ENCODE data around the gene ZMYND11.

The ZMYND11 gene

GRCh38 chr10:135132-135600, at the start of gene ZMYND11:
ZMYND11 (plus strand) TSS chr10:135455; CDS start chr10:180013, 44,558 bp downstream.
- peak; percentile 78 for DNase-seq

- no peak for DNase-seq
Observed at GRCh38 chr10:86031-86430, 49.2 kb upstream of the ZMYND11 start.

- DNase-seq = no peak
Observed at GRCh38 chr10:87177-88080, 47.8 kb upstream of the ZMYND11 start.

- DNase-seq = no peak
Observed at GRCh38 chr10:88253-88652, 47.0 kb upstream of the ZMYND11 start.

- no peak for DNase-seq
Observed at GRCh38 chr10:89248-89647, 46.0 kb upstream of the ZMYND11 start.

GRCh38 chr10:90161-90560, 45.1 kb upstream of the ZMYND11 start:
- no peak for DNase-seq

GRCh38 chr10:91313-91712, 43.9 kb upstream of the ZMYND11 start:
- no peak for DNase-seq

GRCh38 chr10:92153-92552, 43.1 kb upstream of the ZMYND11 start:
- no peak for DNase-seq

- DNase-seq = no peak
Observed at GRCh38 chr10:92846-93245, 42.4 kb upstream of the ZMYND11 start.

- DNase-seq = no peak
Observed at GRCh38 chr10:94613-95012, 40.6 kb upstream of the ZMYND11 start.

GRCh38 chr10:95356-96115, 39.7 kb upstream of the ZMYND11 start:
- DNase-seq = no peak

- DNase-seq = no peak
Observed at GRCh38 chr10:96466-96865, 38.8 kb upstream of the ZMYND11 start.

- no peak for DNase-seq
Observed at GRCh38 chr10:104416-104815, 30.8 kb upstream of the ZMYND11 start.

GRCh38 chr10:104862-105565, 30.2 kb upstream of the ZMYND11 start:
- no peak for DNase-seq

GRCh38 chr10:105806-106205, 29.4 kb upstream of the ZMYND11 start:
- DNase-seq = no peak

GRCh38 chr10:106740-107139, 28.5 kb upstream of the ZMYND11 start:
- no peak for DNase-seq

- DNase-seq = no peak
Observed at GRCh38 chr10:112246-112645, 23.0 kb upstream of the ZMYND11 start.

- DNase-seq = no peak
Observed at GRCh38 chr10:124874-125273, 10.4 kb upstream of the ZMYND11 start.

GRCh38 chr10:127612-128432, 7.4 kb upstream of the ZMYND11 start:
- peak; percentile 42 for DNase-seq

- DNase-seq = no peak
Observed at GRCh38 chr10:129810-130209, 5.4 kb upstream of the ZMYND11 start.

- no peak for DNase-seq
Observed at GRCh38 chr10:132946-133898, 2.0 kb upstream of the ZMYND11 start.

All from CD4-positive, alpha-beta T cell treated with Interleukin-17A for 1 hour (primary cell).